Heart left ventricle (tissue), 16 donors: ENCODE data around the gene PACRG. TPM values are rescaled to one million over a fixed set of nuclear protein-coding genes. Genes with fewer than 3 reads are reported as not detected.

Experiments
- ATAC-seq, 4 donors: fragments of 200-7000 bp; cut with Tn5 transposase; one replicate each; pipeline ENCODE4 v1.9.1; 2020 to 2022; ENCODE audit warnings: moderate library complexity in 4 of 4, mild to moderate bottlenecking in 3 of 4, moderate number of reproducible peaks in 1 of 4
- DNase-seq, 5 donors: peaks; one replicate each; pipeline ENCODE4 v3.0.0-alpha.2; 2020
- H3K27ac ChIP-seq, 12 donors: fragments of 200-600 bp; sonication (generic) in 4 of 12; one replicate each; pipeline versions ENCODE4 v1.5.0 to v1.8.0; 2016 to 2022; ENCODE audit warnings: mild to moderate bottlenecking in 2 of 12
- H3K27me3 ChIP-seq, 9 donors: fragments of 200-600 bp; sonication (generic) in 2 of 9; one replicate each; pipeline versions ENCODE4 v1.5.1 to v1.8.0; 2016 to 2022; ENCODE audit warnings: mild to moderate bottlenecking in 3 of 9
- H3K36me3 ChIP-seq, 9 donors: fragments of 200-600 bp; sonication (generic) in 2 of 9; one replicate each; pipeline versions ENCODE4 v1.5.0 to v1.8.0; 2018 to 2022; ENCODE audit warnings: mild to moderate bottlenecking in 2 of 9
- H3K4me1 ChIP-seq, 12 donors: fragments of 200-600 bp; sonication (generic) in 4 of 12; one replicate each; pipeline versions ENCODE4 v1.5.0 to v1.8.0; 2016 to 2022; ENCODE audit warnings: mild to moderate bottlenecking in 3 of 12
- H3K4me3 ChIP-seq, 12 donors: fragments of 200-600 bp; sonication (generic) in 4 of 12; one replicate each; pipeline versions ENCODE4 v1.5.0 to v1.8.0; 2017 to 2022; ENCODE audit warnings: mild to moderate bottlenecking in 9 of 12, moderate library complexity in 4 of 12
- H3K9me3 ChIP-seq, 12 donors: fragments of 200-600 bp; sonication (generic) in 4 of 12; one replicate each; pipeline versions ENCODE4 v1.5.0 to v1.8.0; 2016 to 2022; ENCODE audit warnings: mild to moderate bottlenecking in 1 of 12
- CTCF ChIP-seq, 12 donors: fragments of 200-600 bp; sonication (generic) in 4 of 12; IDR thresholded peaks; one replicate each; pipeline versions ENCODE4 v1.5.0 to v1.8.0; 2018 to 2022; ENCODE audit warnings: antibody characterized with exemption in 12 of 12, mild to moderate bottlenecking in 5 of 12
- POLR2A ChIP-seq, 2 donors: fragments of 450-650 bp; IDR thresholded peaks; one replicate each; pipeline ENCODE4 v1.6.1; 2017; ENCODE audit warnings: antibody characterized with exemption in 2 of 2, mild to moderate bottlenecking in 2 of 2, moderate library complexity in 2 of 2
- WGBS, 4 donors: extraction: QIAGEN DNeasy Blood & Tissue Kit in 2 of 4; methylation state at CpG; one replicate each; pipeline versions ENCODE4 v1.1.5 to v1.1.7; 2013 to 2018; 5-methylcytosine and 5-hydroxymethylcytosine counted together
- intact Hi-C, 10 donors: fragments of 100-400 bp; cut with DNase I; formaldehyde crosslinking; loops; one replicate each; pipeline versions ENCODE4 v1.11.1 to v1.14.2; 2022
- polyA plus RNA-seq, 2 donors: library from polyadenylated mRNA; stranded (reverse); fragments of 200-250 nt; gene quantifications; one replicate each; pipeline ENCODE4 v1.2.3, GENCODE V29; 2013
- total RNA-seq, 9 donors: library from RNA; depleted of rRNA in 2 of 9; stranded (reverse); fragments of >200 nt in 2 of 9; fragmentation: NEBNext Ultra II Directional in 3 of 9; extraction: Animal tissue kit (Norgen Biotek cat#: 25700) in 3 of 9; gene quantifications; one replicate each; pipeline versions ENCODE4 v1.1.0 to v1.2.4, GENCODE V29; 2016 to 2023
- donor health status: ischemic (EF 13 %, LVEDD 7.1; RV severe dilation, severe dysfunction).
- donor health status: healthy with polysubstance abuse.
- donor health status: DM: no; HTN: yes; CAD: no.
- donor health status: DM: no; HTN: no; CAD: no.
- donor health status: ischemic (EF 25% LVEDD 6.9; RV normal size, moderate dysfunction).
- donor health status: ischemic (EF 25% LVEDD 5.7; RV mildly dilated, moderate dysfunction).
- donor health status: healthy.
- donor health status: DM: yes; HTN: yes; CAD: no.
- donor health status: ischemic (EF 35%, LVEDD 5.7; RV mildly dilated, moderate dysfunction).
- donor health status: nonischemic (EF 11% LVEDD 7.7; RV severe dilation, severe dysfunction).
- donor health status: DM: yes; HTN: yes; CAD: no.
- donor health status: PGD.
- donor health status: ischemic (EF 29% LVEDD 5.4; RV normal size, mild dysfunction).
- donor health status: nonischemic (EF 23%, LVEDD 6.1; RV moderate dilation, normal function).

The PACRG gene
- total and polyA plus RNA-seq, 11 donors, result 2.0 to 83.3 (median 11.8) TPM

- H3K36me3 ChIP-seq, result no peaks in the 10 kb centered on the region
- no peak for DNase-seq
- no peak overlapping the region for H3K4me3 ChIP-seq
- H3K9me3 ChIP-seq, result peaks cover 0 to 9% (median 0%) of the 10 kb centered on the region in 12 donors
- intact Hi-C loops, result no loop called here
- no peak for TF ChIP-seq POLR2A (IDR thresholded peaks at IDR 0.05)
- TF ChIP-seq CTCF (IDR thresholded peaks at IDR 0.05), result no peak
- H3K27me3 ChIP-seq, result no peaks in the 10 kb centered on the region
- H3K27ac ChIP-seq, result no peak overlapping the region
- ATAC-seq, result no peak
- WGBS, 4 donors, result 94 to 98% (median 97%) methylated on average over 7 of the region's 7 CpGs
- peaks cover 0 to 4% (median 0%) of the 10 kb centered on the region in 12 donors for H3K4me1 ChIP-seq
Measured at GRCh38 chr6:163078712-163079111, 350.9 kb downstream of the PACRG start.

- no peaks in the 10 kb centered on the region for H3K27me3 ChIP-seq
- ATAC-seq, result no peak
- H3K4me3 ChIP-seq, result no peak overlapping the region
- no peak for TF ChIP-seq POLR2A (IDR thresholded peaks at IDR 0.05)
- TF ChIP-seq CTCF (IDR thresholded peaks at IDR 0.05), result no peak
- no peak overlapping the region for H3K27ac ChIP-seq
- 85 to 96% (median 93%) methylated on average over 5 of the region's 5 CpGs for WGBS, 4 donors
- H3K9me3 ChIP-seq, result peaks cover 0 to 9% (median 0%) of the 10 kb centered on the region in 12 donors
- H3K36me3 ChIP-seq, result no peaks in the 10 kb centered on the region
- no peak for DNase-seq
- peaks cover 0 to 5% (median 0%) of the 10 kb centered on the region in 12 donors for H3K4me1 ChIP-seq
- intact Hi-C loops, result no loop called here
Measured at GRCh38 chr6:163080228-163080627, 352.5 kb downstream of the PACRG start.

- no peak overlapping the region for H3K4me3 ChIP-seq
- no peaks in the 10 kb centered on the region for H3K27me3 ChIP-seq
- peaks cover 0 to 13% (median 0%) of the 10 kb centered on the region in 12 donors for H3K4me1 ChIP-seq
- no peak for TF ChIP-seq CTCF (IDR thresholded peaks at IDR 0.05)
- TF ChIP-seq POLR2A (IDR thresholded peaks at IDR 0.05), result no peak
- no peak for DNase-seq
- H3K27ac ChIP-seq, result no peak overlapping the region
- no peaks in the 10 kb centered on the region for H3K36me3 ChIP-seq
- intact Hi-C loops, result no loop called here
- 56 to 67% (median 62%) methylated on average over 3 of the region's 3 CpGs for WGBS, 4 donors
- no peaks in the 10 kb centered on the region for H3K9me3 ChIP-seq
- no peak for ATAC-seq
Measured at GRCh38 chr6:163083141-163083540, 355.4 kb downstream of the PACRG start.

- TF ChIP-seq CTCF (IDR thresholded peaks at IDR 0.05) (no peak), POLR2A (IDR thresholded peaks at IDR 0.05) (no peak)
- Histone ChIP-seq H3K27ac (peak overlapping the region; percentile 6 to 74 (median 62)), H3K4me1 (peaks cover 0 to 13% (median 0%) of the 10 kb centered on the region in 12 donors), H3K9me3 (no peaks in the 10 kb centered on the region), H3K4me3 (no peak overlapping the region), H3K27me3 (no peaks in the 10 kb centered on the region), H3K36me3 (no peaks in the 10 kb centered on the region)
- intact Hi-C loops, result no loop called here
- WGBS, 4 donors, result 50 to 58% (median 53%) methylated on average over 5 of the region's 5 CpGs
- DNase-seq, result no peak
- peak in 2 of 4 donors; percentile 25 to 30 for ATAC-seq
Measured at GRCh38 chr6:163085426-163085825, 357.7 kb downstream of the PACRG start.
